MM.1S (cell line): ENCODE data around the gene PRSS16.

Experiments used
- CTCF ChIP-seq: fragments of 300-600 bp; sonication (generic); IDR thresholded peaks from 2 replicates; pipeline ENCODE4 v1.5.1; 2016; ENCODE audit warnings: antibody characterized with exemption, low read length, mixed read lengths
- EZH2 ChIP-seq: fragments of 300-600 bp; sonication (generic); optimal IDR thresholded peaks from 2 replicates; pipeline ENCODE3; 2017; ENCODE audit warnings: low read depth, mild to moderate bottlenecking, antibody characterized with exemption, low read length, mixed read lengths
- EZH2phosphoT487 ChIP-seq: fragments of 300-600 bp; sonication (generic); IDR thresholded peaks from 2 replicates; pipeline ENCODE4 v1.6.1; 2018; ENCODE audit warnings: antibody characterized with exemption, low read length

GRCh38 chr6:27241443-27241842 lies 6.1 kb upstream of the PRSS16 start:
- TF ChIP-seq EZH2: no peak
- no peak for TF ChIP-seq CTCF
- TF ChIP-seq EZH2phosphoT487: no peak
